Smooth muscle cell of bladder (primary cell): ENCODE measurements around the gene RHBDD3. TPM values are rescaled to one million over a fixed set of nuclear protein-coding genes. Genes with fewer than 3 reads are reported as not detected.

ENCODE experiments used
- total RNA-seq: library from RNA; depleted of rRNA; stranded (reverse); fragments of >200 nt; gene quantifications from 2 replicates; pipeline ENCODE4 v1.2.3, GENCODE V29; 2014

Gene RHBDD3
- total RNA-seq, result 15.3 and 18.5 TPM in 2 replicates

GRCh38 chr22:29267858-29268510, at the start of gene RHBDD3, which contains the start of gene EWSR1:
Gene RHBDD3 (minus strand): TSS chr22:29267981. CDS start chr22:29265626, 2,355 bp downstream.
Gene EWSR1 (plus strand): TSS chr22:29268268. CDS start chr22:29268337, 69 bp downstream.

DNA sequence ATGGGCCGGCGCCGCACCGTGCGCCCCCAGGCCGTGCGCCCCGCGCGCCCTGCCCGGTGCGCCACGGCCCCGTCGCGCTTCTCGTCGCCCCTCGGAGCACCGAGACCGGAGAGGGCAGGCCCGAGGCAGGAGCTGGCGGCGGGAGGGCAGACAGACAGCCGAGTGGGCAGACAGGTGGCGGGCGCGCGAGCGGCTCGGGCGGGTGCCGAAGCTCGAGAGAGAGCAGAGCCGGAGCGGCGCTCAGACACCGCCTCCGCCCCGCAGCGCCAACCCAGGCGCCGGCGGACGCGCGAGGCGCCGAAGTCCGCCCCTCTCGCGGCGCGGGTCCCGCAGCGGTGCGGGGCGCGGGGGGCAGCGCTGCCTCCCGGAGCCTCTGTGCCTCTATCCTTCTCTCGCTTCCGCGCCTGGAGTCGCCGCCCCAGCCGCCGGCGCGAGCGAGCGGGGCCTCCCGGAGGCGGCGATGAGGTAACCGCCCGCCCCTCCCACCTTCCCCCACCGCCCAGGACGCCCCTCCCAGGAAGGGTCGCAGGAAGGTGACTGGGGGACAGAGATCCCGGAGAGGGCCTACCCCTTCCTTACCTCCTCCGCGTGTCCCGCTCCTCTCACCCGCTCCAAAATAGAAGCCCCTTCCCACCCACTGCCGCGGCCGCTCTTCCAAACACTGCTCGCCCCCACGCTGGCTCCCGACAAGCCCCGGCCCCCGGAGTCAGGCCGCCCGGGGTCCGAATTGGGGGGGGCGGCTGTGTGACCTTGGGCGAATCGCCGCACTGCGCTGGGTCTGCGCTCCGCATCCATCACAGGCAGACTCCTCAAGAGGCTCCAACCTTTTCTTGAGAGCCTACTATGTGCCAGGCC, 47.7 kb upstream of the RHBDD3 start, which contains the start of gene RASL10A:
Gene RASL10A, minus strand, starts transcription at position 412 of the 855 bp plus-strand sequence. CDS start 451 bp downstream, outside the sequence.

GRCh38 chr22:29306175-29306834, 38.5 kb upstream of the RHBDD3 start, which contains the start of gene GAS2L1:
Gene GAS2L1 (plus strand): TSS chr22:29306650. CDS start chr22:29308106, 1,456 bp downstream.

Other genes starting within 250 kb of the RHBDD3 start
- gene C22orf31, start 206.2 kb downstream of the RHBDD3 start, total RNA-seq, result 0.14 TPM in 1 of 2 replicates, not detected in the other
- gene KREMEN1, start 194.9 kb downstream of the RHBDD3 start, total RNA-seq, result 12.6 and 15.4 TPM in 2 replicates
- gene EMID1, start 62.1 kb downstream of the RHBDD3 start, total RNA-seq, result 0.37 and 1.00 TPM in 2 replicates
- 133 and 135 TPM in 2 replicates for gene EWSR1, start 287 bp upstream of the RHBDD3 start, total RNA-seq
- 4.0 and 6.3 TPM in 2 replicates for gene GAS2L1, start 38.7 kb upstream of the RHBDD3 start, total RNA-seq
- gene RASL10A, start 47.7 kb upstream of the RHBDD3 start, total RNA-seq, result under 0.01 TPM in 1 of 2 replicates, not detected in the other
- 42.5 and 51.3 TPM in 2 replicates for gene AP1B1, start 120.6 kb upstream of the RHBDD3 start, total RNA-seq
- not detected in 2 replicates for gene RFPL1, start 170.6 kb upstream of the RHBDD3 start, total RNA-seq
- gene NEFH, start 212.2 kb upstream of the RHBDD3 start, total RNA-seq, result 0.09 and 0.14 TPM in 2 replicates